ENCODE data around the gene BACH1.
"Not testable (repeated sequence)": the region's sequence is repeated elsewhere in the genome, so short reads cannot be mapped to it uniquely, and the experiment has no call there.

Gene BACH1

GRCh38 chr21:29350246-29350779 is 51.6 kb downstream of the BACH1 start:
- no peak for DNase-seq

DNA sequence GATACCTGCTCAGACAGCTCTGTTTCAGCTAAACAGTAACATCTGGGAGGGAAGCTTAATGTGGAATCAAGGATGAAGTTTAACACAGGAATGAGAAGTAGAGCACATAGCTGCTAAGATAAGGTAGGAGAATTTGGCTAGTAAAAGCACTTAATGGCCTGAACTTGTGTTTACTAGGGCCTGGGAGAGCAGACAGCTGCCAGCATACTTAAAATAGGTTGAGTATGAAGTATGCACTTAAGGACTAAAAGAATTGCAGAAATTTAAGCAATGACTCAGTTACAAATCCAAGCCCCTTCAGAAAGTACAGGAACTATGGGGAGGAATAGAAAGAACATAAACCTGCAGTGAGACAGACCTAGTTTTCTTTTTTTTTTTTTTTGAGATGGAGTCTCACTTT is 53.0 kb downstream of the BACH1 start:
- no peak for DNase-seq

GRCh38 chr21:29355043-29355710 is 56.5 kb downstream of the BACH1 start:
- not testable (repeated sequence) for DNase-seq

DNA sequence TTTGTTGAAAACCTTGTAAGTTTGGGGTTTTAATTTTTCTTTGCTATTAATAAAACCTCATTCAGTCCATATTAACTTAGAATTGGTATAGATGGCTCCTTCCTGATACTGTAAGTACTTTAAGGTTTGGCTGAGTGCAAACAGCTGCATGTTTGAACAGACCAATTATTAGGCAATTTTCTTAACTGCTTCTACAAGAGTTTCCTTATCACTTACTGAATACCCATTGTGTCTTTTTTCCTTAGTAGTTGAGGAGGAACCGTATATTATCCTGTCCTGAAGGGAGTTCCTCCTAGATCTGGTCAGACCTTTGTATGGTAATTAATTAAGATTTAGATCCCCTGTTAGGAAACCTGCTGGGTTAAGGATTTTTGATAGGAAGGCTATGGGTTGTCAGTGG is 57.6 kb downstream of the BACH1 start:
- DNase-seq = not testable (repeated sequence)

- not testable (repeated sequence) for DNase-seq
These were observed 58.1 kb downstream of the BACH1 start for GRCh38 chr21:29356810-29357209.

DNA sequence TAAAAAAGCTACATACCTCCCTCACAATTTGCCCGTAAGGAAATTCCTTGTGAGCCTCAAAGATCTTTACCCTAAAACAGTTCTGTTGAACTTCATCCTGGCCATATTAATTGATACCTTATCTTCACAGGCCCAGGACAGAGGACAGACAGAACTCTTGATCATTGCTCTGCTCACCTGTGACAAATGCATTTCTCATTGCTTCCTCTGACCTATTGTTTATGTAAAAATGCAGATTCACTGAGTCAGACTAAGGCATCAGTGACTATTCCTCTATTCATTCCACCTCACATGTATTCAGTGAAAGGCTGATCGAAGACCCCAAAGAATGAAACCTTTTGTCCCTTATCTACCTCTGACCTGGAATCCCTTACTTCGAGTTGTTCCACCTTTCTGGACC is 61.0 kb downstream of the BACH1 start:
- no peak for DNase-seq

DNA sequence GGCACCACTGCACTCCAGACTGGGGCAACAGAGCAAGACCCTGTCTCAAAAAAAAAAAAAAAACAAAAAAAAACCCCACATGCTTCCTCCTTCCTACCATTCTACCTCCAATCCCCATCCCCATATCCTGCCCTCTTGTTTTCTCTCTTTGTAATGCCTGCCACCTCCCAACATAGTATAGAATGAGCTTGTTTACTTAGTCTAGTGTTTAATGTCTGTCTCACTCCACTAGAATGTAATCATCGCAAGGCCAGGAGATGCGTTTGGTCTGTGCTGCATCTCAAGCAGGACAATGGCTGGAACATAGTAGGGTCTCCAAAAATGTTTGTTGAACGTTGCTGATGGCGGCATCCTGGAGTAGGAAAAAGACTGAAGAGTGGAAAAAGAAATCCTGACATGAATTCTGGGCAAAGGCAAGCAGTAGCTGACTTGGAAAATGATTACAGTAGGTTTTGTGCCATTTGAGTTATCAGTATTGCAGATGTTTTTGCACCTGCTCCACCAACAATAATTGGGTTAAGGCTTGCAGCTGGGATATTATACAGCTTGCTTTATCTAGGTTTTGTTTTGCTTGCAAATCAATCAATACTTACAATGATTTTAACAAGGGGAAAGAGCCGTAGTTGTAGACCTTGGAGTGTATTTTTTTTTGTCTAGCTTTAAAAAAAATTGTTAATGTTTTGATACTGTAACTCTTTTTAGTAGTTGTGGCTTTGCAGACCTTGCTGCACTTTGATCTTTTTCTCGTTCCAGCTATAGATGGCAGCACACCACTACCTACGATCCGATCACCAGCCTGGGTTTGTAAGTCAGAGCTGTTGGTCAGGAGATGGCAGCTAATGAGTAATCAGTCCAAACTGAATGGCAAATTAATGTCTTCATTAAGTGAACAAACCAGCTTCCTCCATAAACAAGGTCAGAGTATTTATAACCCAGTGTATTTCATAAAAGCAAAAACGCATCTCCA is 62.4 kb downstream of the BACH1 start:
- DNase-seq = peak; percentile 71

DNA sequence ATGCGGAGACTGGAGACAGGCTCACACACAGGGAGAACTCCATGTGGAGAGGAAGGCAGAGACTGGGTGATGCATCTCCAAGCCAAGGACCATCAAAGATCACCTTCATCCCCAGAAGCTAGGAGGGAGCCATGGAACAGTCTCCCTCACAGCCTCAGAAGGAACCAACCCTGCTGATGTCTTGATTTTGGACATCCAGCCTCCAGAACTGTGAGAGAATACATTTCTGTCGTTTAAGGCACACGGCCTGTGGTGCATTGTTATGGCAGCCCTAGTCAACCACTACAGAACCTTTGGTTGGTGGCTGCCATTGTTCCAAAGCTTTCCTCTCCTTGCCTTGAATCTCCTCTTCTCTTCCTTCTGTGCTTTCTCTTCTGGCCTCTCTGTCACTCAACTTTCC is 64.0 kb downstream of the BACH1 start:
- no peak for DNase-seq

- DNase-seq = no peak
These were observed 67.0 kb downstream of the BACH1 start for GRCh38 chr21:29365661-29366265.

GRCh38 chr21:29366532-29366931 is 67.8 kb downstream of the BACH1 start:
- DNase-seq = no peak

DNA sequence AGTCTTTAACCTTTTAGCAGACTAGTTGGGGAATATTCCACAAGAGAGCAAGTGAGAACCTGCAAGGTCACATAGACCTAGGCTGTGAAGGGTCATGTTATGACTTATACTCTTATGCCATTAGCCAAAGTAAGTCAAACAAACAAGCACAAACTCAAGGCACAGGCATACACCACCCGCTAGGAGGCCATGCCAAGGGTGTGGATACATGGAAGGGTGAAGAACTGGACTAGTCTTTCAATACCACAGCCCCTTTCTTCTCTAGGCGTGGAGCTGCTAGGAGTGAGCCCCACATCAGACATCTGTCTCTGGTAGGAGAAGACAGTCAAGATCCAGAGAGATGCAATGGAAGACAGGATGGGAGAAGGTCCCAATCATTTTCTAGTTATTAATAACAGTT is 68.6 kb downstream of the BACH1 start:
- no peak for DNase-seq

- no peak for DNase-seq
These were observed 70.2 kb downstream of the BACH1 start for GRCh38 chr21:29368906-29369305.

DNA sequence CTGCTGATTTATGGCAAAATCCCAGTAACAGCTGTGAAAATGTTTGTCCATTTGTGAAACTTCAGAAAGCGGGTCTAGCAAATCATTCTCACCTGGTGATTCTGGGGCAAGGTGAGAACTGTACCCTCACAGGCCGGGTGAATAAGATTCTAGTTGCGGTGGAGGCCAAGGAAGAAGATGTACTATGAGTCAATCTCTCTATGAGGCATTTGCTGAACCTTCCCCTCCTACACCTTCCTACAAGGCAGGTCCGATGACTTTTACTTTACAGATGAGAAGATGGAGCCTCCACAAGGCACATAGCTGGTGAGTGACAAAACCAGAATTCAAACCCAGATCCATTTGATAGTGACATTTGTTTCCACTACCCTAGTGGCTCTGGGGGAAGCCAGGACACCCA is 72.7 kb downstream of the BACH1 start:
- DNase-seq = no peak

DNA sequence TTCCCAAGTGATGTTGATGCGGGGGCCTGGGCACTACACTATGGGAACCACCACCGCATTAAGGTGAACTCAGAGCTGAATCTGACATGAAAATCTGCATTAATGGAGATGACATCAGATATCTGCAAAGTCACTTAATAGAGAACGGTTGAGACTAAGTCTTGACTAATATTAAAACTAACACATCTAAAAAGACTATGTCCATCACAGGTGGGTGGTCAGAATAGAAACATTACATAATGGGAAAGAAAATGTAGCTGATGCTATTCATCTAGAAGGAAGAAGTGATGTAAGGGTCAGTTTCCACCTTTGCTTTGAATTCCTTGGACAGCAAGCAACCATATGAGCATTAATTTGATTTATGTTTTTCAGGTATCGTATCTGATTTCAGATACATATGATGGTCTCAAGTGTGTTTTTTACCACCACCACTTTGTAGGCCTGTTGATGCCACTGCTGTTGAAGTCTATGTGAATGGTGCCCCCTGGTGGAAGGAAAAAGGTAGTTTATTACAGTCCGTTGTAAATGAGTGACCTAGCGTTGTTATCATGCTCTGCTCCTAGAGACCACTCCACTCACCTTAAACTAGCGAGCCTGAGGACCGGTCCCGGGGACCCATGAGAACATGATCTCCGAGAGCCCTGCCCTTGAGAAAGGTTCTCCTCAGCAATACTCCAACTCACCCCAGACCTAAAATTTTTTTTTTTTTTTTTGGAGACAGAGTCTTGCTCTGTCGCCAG is 73.5 kb downstream of the BACH1 start:
- peak; percentile 70 for DNase-seq

- DNase-seq = no peak
These were observed 75.8 kb downstream of the BACH1 start for GRCh38 chr21:29374481-29374880.

DNA sequence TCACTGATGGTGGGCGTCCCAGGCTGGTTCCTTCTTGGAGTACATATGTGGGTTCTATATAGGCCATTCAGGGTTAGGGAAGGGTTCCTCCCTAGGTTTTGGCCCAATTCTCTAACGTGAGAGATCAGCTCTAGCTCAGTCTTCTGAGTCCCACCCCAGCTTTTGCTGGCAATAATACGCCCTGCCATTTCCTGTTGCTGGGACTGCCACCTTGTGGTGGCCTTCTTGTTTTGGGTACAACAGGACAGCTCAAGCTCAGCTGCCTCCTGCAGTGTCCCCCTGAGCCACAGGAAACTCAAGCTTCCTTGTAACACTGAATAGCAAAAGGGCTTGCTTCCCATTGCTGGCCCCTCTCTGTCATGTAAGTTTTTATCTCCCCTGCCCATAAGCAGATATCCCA is 77.8 kb downstream of the BACH1 start:
- peak; percentile 54 for DNase-seq

- no peak for DNase-seq
These were observed 78.5 kb downstream of the BACH1 start for GRCh38 chr21:29377266-29377665.

GRCh38 chr21:29378832-29379231 is 80.1 kb downstream of the BACH1 start:
- DNase-seq = no peak

GRCh38 chr21:29379517-29380054 is 80.9 kb downstream of the BACH1 start:
- DNase-seq = no peak

DNA sequence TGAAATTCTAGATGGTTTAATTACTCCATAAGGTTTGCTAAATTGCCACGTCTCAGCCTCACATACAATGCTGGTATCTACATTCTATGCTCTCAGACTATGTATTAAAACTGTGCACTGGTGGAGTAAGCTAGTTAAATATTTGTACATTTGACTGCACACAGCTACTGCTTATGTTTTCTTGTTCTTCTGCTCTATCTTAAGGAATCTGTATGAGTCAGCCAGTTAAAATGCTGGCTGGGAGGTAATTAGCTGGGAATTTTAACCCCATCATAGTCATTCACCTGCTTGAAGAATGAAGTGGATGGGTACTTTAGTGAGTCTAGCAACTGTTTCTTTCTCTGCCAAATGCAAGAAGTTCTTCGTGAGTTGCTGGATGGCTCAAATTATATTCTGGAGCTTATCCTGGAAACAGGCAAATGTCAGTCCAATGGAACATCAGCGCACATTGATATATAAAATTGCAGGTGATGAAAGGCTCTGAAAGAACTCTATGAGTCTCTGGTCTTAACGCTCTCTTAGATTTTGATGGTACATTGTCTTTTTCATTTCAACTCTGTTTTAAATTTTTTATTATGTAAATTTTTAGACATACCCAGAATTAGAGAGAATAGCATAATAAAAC is 83.4 kb downstream of the BACH1 start:
- no peak for DNase-seq

GRCh38 chr21:29384683-29385359 is 86.1 kb downstream of the BACH1 start:
- DNase-seq = no peak

Measured in NCI-H146 (cell line).